PFSK-1 (cell line): ENCODE results near the gene CD101.

Experiments
- FOXP2 ChIP-seq: optimal IDR thresholded peaks from 2 replicates; pipeline ENCODE3; 2011; ENCODE audit warnings: borderline replicate concordance, control low read depth, inconsistent platforms; ENCODE audit not compliant: insufficient read depth; ENCODE audit errors: extremely low read length, extremely low read depth
- POLR2AphosphoS5 ChIP-seq: IDR thresholded peaks from 2 replicates; pipeline ENCODE4 v1.6.1; 2012; ENCODE audit warnings: low read depth, mild to moderate bottlenecking, control low read depth, low read length, moderate library complexity
- SIN3A ChIP-seq: IDR thresholded peaks from 2 replicates; pipeline ENCODE4 v1.6.1; 2012; ENCODE audit warnings: mild to moderate bottlenecking, low read length, moderate library complexity, borderline replicate concordance; ENCODE audit not compliant: insufficient read depth
- TAF1 ChIP-seq: IDR thresholded peaks from 2 replicates; pipeline ENCODE4 v1.6.1; 2012; ENCODE audit warnings: low read length, control low read depth, borderline replicate concordance; ENCODE audit not compliant: insufficient read depth
- TF ChIP-seq, protein P1 (sequence below), 2 experiments: IDR thresholded peaks; 2 replicates each; pipeline versions ENCODE4 v1.6.1 to v1.8.0; 2011 to 2012; ENCODE audit warnings: low read depth in 2 of 2, low read length in 2 of 2, control low read depth in 1 of 2, inconsistent platforms in 1 of 2, mild to moderate bottlenecking in 1 of 2, moderate library complexity in 1 of 2; ENCODE audit not compliant: insufficient read depth in 1 of 2

Gene CD101

DNA sequence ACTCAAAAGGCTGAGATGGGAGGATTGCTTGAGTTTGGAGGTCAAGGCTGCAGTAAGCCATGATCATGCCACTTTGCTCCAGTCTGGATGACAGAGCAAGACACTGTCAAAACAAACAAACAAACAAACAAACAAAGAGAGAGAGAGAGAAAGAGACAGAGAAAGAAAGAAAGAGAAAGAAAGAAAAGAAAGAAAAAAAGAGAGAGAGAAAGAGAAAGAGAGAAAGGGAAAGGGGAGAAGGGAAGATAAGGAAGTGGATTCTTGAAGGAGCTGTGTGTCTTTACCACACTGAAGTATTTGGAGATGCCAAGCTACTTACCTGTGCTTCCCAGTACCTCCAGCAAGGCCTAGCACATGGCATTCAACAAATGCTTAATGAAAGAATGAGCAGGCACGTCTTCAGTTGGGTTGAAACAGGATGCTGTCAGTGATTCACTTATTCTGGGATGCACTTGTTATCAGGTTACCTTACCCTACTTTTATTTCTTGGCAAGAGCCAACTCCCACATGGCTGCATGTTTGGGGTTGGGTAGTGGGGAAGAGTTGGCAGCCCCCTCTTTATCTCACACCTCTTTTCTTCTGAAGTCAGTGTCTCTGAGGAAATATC lies 28.8 kb downstream of the CD101 start:
- no peak for TF ChIP-seq POLR2AphosphoS5
- no peak for TF ChIP-seq FOXP2
- TF ChIP-seq, protein P1, sequence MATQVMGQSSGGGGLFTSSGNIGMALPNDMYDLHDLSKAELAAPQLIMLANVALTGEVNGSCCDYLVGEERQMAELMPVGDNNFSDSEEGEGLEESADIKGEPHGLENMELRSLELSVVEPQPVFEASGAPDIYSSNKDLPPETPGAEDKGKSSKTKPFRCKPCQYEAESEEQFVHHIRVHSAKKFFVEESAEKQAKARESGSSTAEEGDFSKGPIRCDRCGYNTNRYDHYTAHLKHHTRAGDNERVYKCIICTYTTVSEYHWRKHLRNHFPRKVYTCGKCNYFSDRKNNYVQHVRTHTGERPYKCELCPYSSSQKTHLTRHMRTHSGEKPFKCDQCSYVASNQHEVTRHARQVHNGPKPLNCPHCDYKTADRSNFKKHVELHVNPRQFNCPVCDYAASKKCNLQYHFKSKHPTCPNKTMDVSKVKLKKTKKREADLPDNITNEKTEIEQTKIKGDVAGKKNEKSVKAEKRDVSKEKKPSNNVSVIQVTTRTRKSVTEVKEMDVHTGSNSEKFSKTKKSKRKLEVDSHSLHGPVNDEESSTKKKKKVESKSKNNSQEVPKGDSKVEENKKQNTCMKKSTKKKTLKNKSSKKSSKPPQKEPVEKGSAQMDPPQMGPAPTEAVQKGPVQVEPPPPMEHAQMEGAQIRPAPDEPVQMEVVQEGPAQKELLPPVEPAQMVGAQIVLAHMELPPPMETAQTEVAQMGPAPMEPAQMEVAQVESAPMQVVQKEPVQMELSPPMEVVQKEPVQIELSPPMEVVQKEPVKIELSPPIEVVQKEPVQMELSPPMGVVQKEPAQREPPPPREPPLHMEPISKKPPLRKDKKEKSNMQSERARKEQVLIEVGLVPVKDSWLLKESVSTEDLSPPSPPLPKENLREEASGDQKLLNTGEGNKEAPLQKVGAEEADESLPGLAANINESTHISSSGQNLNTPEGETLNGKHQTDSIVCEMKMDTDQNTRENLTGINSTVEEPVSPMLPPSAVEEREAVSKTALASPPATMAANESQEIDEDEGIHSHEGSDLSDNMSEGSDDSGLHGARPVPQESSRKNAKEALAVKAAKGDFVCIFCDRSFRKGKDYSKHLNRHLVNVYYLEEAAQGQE (IDR thresholded peaks at IDR 0.05; ENCODE audit: insufficient read depth in 1 of 2, low read depth in 2 of 2, low read length in 2 of 2): no peak
- TF ChIP-seq SIN3A: no peak
- no peak for TF ChIP-seq TAF1

DNA sequence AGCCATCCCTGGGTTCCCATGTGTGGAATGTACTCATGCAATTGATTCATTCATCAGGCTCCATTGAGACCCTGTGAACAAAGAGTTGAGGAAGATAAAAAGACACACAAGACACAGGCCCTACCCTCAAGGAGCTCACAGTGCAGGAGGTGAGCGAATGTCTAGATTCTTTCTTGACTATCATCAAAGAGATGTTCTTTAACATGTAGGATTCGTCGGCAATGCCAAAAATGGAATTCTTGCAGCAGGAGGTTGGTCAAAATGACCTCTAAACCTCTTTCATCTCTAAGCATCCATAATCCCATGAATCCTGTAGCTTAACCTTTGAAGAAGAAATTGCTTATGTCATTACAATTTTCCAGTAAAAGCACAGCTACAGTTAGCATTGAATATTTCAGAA lies 30.7 kb downstream of the CD101 start:
- TF ChIP-seq FOXP2: no peak
- TF ChIP-seq, protein P1 (IDR thresholded peaks at IDR 0.05; ENCODE audit: insufficient read depth in 1 of 2, low read depth in 2 of 2, low read length in 2 of 2): no peak
- TF ChIP-seq SIN3A: no peak
- TF ChIP-seq TAF1: no peak
- no peak for TF ChIP-seq POLR2AphosphoS5

DNA sequence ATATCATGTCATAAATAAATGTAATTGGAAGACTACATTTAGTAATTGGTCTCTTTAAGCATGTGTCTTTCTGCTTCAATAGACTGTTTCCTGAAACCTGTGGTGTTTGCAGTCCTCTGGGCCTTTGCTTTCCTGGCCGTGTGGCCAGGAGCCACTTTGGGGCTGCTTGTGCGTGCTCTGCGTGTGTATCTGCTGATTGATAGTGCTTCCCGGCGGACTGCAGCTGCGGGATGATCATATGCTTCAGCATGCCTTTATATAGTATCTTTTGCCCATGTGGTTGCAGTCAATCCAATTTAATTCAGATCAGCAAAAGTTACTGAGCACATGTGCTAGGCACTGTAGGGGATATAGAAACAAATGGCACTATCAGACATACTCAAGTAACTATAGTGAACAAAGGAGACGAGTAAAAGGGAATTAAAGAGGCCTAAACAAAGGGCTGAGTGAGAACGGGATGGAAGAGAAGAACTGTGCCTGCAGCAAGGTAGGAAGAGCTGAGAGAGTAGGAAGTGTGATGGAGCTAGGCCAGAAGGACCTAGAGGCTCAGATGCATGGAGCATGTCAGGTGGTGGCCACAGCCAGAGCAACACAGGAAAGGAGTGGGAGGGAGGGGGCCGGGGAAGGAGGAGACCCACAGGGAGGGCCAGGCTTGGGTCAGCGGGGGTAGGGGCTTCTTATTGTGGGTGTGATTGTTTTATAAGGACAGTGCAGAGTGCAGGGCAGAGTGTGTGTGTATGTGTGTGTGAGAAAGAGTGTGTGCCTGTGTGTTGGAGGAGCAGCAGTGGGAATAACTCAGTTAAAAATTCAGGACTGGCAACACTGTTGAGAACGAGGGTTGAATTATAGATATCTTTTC lies 31.4 kb downstream of the CD101 start:
- TF ChIP-seq FOXP2: no peak
- TF ChIP-seq SIN3A: no peak
- no peak for TF ChIP-seq TAF1
- TF ChIP-seq, protein P1 (IDR thresholded peaks at IDR 0.05; ENCODE audit: insufficient read depth in 1 of 2, low read depth in 2 of 2, low read length in 2 of 2): no peak
- TF ChIP-seq POLR2AphosphoS5: no peak

DNA sequence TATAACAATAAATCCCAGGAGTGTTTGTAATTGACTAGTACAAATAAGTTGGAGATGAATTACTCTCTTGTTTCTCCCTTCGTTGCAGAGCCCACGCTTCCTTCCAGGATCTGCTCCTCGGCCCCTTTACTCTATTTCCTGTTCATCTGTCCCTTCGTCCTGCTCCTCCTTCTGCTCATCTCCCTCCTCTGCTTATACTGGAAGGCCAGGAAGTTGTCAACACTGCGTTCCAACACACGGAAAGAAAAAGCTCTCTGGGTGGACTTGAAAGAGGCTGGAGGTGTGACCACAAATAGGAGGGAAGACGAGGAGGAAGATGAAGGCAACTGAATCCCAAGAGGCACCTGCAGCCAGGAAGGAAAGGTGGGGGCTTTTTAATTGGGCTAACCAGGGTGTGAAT lies 32.2 kb downstream of the CD101 start:
- no peak for TF ChIP-seq POLR2AphosphoS5
- TF ChIP-seq, protein P1 (IDR thresholded peaks at IDR 0.05; ENCODE audit: insufficient read depth in 1 of 2, low read depth in 2 of 2, low read length in 2 of 2): 0 out of 4 replicates have a peak, but pooled peaks of 1 of the 2 experiments have one; percentile 11
